GM10248 (cell line): ENCODE measurements around the gene ARAP2.

Experiments used
- CTCF ChIA-PET: fragments of 300-600 bp; sonication (Branson Sonifier 250); formaldehyde crosslinking; extraction: SDS; loops from one replicate; lab custom pipeline; 2021; ENCODE audit warnings: antibody characterized with exemption; lab: Yijun Ruan, JAX
- POLR2A ChIA-PET: fragments of 350-650 bp; sonication (Branson Sonifier 250); formaldehyde crosslinking; extraction: SDS; loops from one replicate; lab custom pipeline; 2020; ENCODE audit warnings: antibody characterized with exemption; lab: Yijun Ruan, JAX
- DNase-seq: peaks from one replicate; pipeline ENCODE4 v3.0.0; 2012; ENCODE audit errors: extremely low spot score
- CTCF ChIP-seq: IDR thresholded peaks from 2 replicates; pipeline ENCODE4 v1.5.1; 2012; ENCODE audit warnings: mild to moderate bottlenecking, low read depth; ENCODE audit errors: extremely low read depth, missing control alignments, control extremely low read depth

The ARAP2 gene

GRCh38 chr4:36038491-36038890, 205.8 kb downstream of the ARAP2 start:
- ChIA-PET POLR2A (no interaction called here), CTCF (interaction anchor here (1.9 kb wide), 1 partner anchor 20 kb away, joined by 4 read pairs; no protein-coding TSS in a partner anchor)
- DNase-seq = no peak
- no peak for TF ChIP-seq CTCF

GRCh38 chr4:36037127-36037526, 207.2 kb downstream of the ARAP2 start:
- DNase-seq = no peak
- CTCF ChIA-PET = interaction anchor here (1.9 kb wide), 1 partner anchor 21 kb away, joined by 4 read pairs; no protein-coding TSS in a partner anchor
- TF ChIP-seq CTCF = no peak
- POLR2A ChIA-PET = no interaction called here

GRCh38 chr4:36029951-36030350, 214.4 kb downstream of the ARAP2 start:
- POLR2A ChIA-PET = no interaction called here
- DNase-seq = no peak
- no peak for TF ChIP-seq CTCF
- CTCF ChIA-PET = no interaction called here

- ChIA-PET POLR2A (no interaction called here), CTCF (interaction anchor here (1.3 kb wide), 1 partner anchor 19 kb away, joined by 3 read pairs; no protein-coding TSS in a partner anchor)
- no peak for DNase-seq
- no peak for TF ChIP-seq CTCF
Observed at GRCh38 chr4:36027203-36027602, 217.1 kb downstream of the ARAP2 start.

- DNase-seq = no peak
- CTCF ChIA-PET = interaction anchor here (0.6 to 1.3 kb wide), 2 partner anchors 20 to 27 kb away, joined by 3 read pairs; no protein-coding TSS in a partner anchor
- no peak for TF ChIP-seq CTCF
- POLR2A ChIA-PET = no interaction called here
Observed at GRCh38 chr4:36026348-36026880, 217.9 kb downstream of the ARAP2 start.

- no peak for DNase-seq
- ChIA-PET CTCF (no interaction called here), POLR2A (no interaction called here)
- TF ChIP-seq CTCF = no peak
Observed at GRCh38 chr4:36024901-36025660, 219.2 kb downstream of the ARAP2 start.
